HepG2 (cell line): Measurements from ENCODE around the gene UBE4A. TPM values are rescaled to one million over a fixed set of nuclear protein-coding genes. Genes with fewer than 3 reads are reported as not detected.

Source experiments
- ATAC-seq: fragments of 200-7000 bp; cut with Tn5 transposase; 3 replicates; pipeline ENCODE4 v1.9.1; 2020; ENCODE audit warnings: mild to moderate bottlenecking, moderate library complexity
- BruUV-seq: library from RNA; stranded (reverse); fragments of 400-500 nt; replicated peaks from 2 replicates; lab custom pipeline; 2021; lab: Mats Ljungman, UMichigan
- CTCF ChIA-PET: fragments of 300-600 bp; formaldehyde crosslinking; extraction: SDS; loops from one replicate; lab custom pipeline; 2021; ENCODE audit warnings: low total read pairs, inconsistent platforms, low intra/inter-chr PET ratio; lab: Yijun Ruan, JAX
- POLR2A ChIA-PET: fragments of 350-600 bp; sonication (Branson Sonifier 250); formaldehyde crosslinking; loops from one replicate; lab custom pipeline; 2020; ENCODE audit warnings: antibody characterized with exemption, inconsistent platforms; lab: Yijun Ruan, JAX
- DNase-seq: peaks from one replicate; pipeline ENCODE4 v3.0.0-alpha.2; 2015; ENCODE audit warnings: low spot score
- FAIRE-seq: peaks from 3 replicates; lab custom pipeline; 2011; peaks lifted over from hg19 to GRCh38; lab: Jason Lieb, UNC
- H2AFZ ChIP-seq: one replicate; pipeline ENCODE4 v1.6.1; 2011; ENCODE audit warnings: low read length, inconsistent platforms
- H3K27ac ChIP-seq: fragments of 300-600 bp; 3 replicates; pipeline ENCODE4 v1.8.0; 2011; ENCODE audit warnings: mixed run types, mild to moderate bottlenecking, mixed read lengths, low read length, inconsistent platforms; ENCODE audit not compliant: insufficient read depth; ENCODE audit errors: extremely low read length
- H3K27me3 ChIP-seq, 2 experiments: fragments of 200-600 bp in 1 of 2; 2 replicates in 1 of 2; 3 replicates in 1 of 2; pipeline versions ENCODE4 v1.6.0 to v1.8.0; 2011; ENCODE audit warnings: low read length in 2 of 2, mild to moderate bottlenecking in 2 of 2, moderate library complexity in 2 of 2, inconsistent platforms in 1 of 2; ENCODE audit not compliant: insufficient read depth in 2 of 2, control insufficient read depth in 1 of 2
- H3K36me3 ChIP-seq, 2 experiments: fragments of 200-600 bp in 1 of 2; replicated peaks in 1 of 2; 2 replicates in 1 of 2; 3 replicates in 1 of 2; pipeline versions ENCODE4 v1.5.1 to v1.8.0; 2011; ENCODE audit warnings: low read length in 2 of 2, inconsistent platforms in 1 of 2; ENCODE audit not compliant: insufficient read depth in 2 of 2, control insufficient read depth in 1 of 2
- H3K4me1 ChIP-seq: 2 replicates; pipeline ENCODE4 v1.5.1; 2012; ENCODE audit warnings: low read length, inconsistent platforms; ENCODE audit not compliant: insufficient read depth
- H3K4me2 ChIP-seq: 2 replicates; pipeline ENCODE4 v1.6.0; 2011; ENCODE audit warnings: low read depth, low read length, inconsistent platforms
- H3K4me3 ChIP-seq, 3 experiments: fragments of 200-600 bp in 1 of 3; sonication (generic), shearing (Covaris generic) in 1 of 3; replicated peaks in 1 of 3; 2 replicates each; pipeline ENCODE4 v1.5.1; 2011 to 2016; ENCODE audit warnings: low read length in 3 of 3, inconsistent platforms in 2 of 3, low read depth in 2 of 3, mild to moderate bottlenecking in 2 of 3, control low read depth in 1 of 3, mixed read lengths in 1 of 3; ENCODE audit not compliant: insufficient read depth in 1 of 3
- H3K79me2 ChIP-seq: one replicate; pipeline ENCODE4 v1.6.1; 2011; ENCODE audit warnings: low read length, inconsistent platforms; ENCODE audit not compliant: insufficient read depth
- H3K9ac ChIP-seq: 2 replicates; pipeline ENCODE4 v1.6.0; 2011; ENCODE audit warnings: mild to moderate bottlenecking, low read depth, low read length, inconsistent platforms; ENCODE audit not compliant: insufficient read depth
- H3K9me3 ChIP-seq: 2 replicates; pipeline ENCODE4 v1.5.1; 2012; ENCODE audit warnings: mild to moderate bottlenecking, low read length
- H4K20me1 ChIP-seq: 2 replicates; pipeline ENCODE4 v1.6.0; 2011; ENCODE audit warnings: inconsistent platforms, mild to moderate bottlenecking, low read length, moderate library complexity; ENCODE audit not compliant: insufficient read depth
- PCBP1 ChIP-seq: fragments of 200-400 bp; formaldehyde crosslinking; IDR thresholded peaks from 2 replicates; pipeline ENCODE4 v1.6.1; 2017; ENCODE audit warnings: mild to moderate bottlenecking, low read depth, low read length, borderline replicate concordance
- RELA ChIP-seq: sonication (generic); formaldehyde crosslinking; IDR thresholded peaks from 2 replicates; pipeline ENCODE4 v1.4.0; 2020; ENCODE audit warnings: missing genetic modification reagents
- TBX2 ChIP-seq: sonication (generic); formaldehyde crosslinking; IDR thresholded peaks from 2 replicates; pipeline ENCODE4 v1.5.0; 2020; ENCODE audit warnings: missing genetic modification reagents, mild to moderate bottlenecking, borderline replicate concordance
- ZBTB7A ChIP-seq: sonication (generic); formaldehyde crosslinking; IDR thresholded peaks from 2 replicates; pipeline ENCODE4 v1.8.0; 2022; ENCODE audit warnings: mild to moderate bottlenecking, missing genetic modification reagents
- ZNF280D ChIP-seq: sonication (generic); formaldehyde crosslinking; IDR thresholded peaks from 2 replicates; pipeline ENCODE4 v1.5.1; 2020; ENCODE audit warnings: mild to moderate bottlenecking, missing genetic modification reagents
- WGBS: methylation state at CpG from one replicate; pipeline ENCODE4 v1.1.6; 2017; ENCODE audit warnings: low lambda C conversion rate; 5-methylcytosine and 5-hydroxymethylcytosine counted together
- in situ Hi-C: cut with HindIII; loops from 2 replicates; pipeline ENCODE4 v1.10.0; 2017; ENCODE audit warnings: low pct_unique_long_range_greater_than_20kb; ENCODE audit not compliant: extremely low pct_ligation_motif_present
- intact Hi-C: fragments of 100-400 bp; cut with micrococcal nuclease; formaldehyde crosslinking; loops from one replicate; pipeline ENCODE4 v1.10.0; 2022; ENCODE audit not compliant: unreplicated experiment
- polyA plus RNA-seq, 8 experiments: library from polyadenylated mRNA; depleted of rRNA in 3 of 8; stranded (reverse) in 7 of 8; unstranded in 1 of 8; fragments of >200 nt; fragmentation: Illumina TruSeq in 4 of 8; extraction: Trizol in 4 of 8; gene quantifications; 2 replicates each; pipeline versions ENCODE4 v1.2.1 to v1.2.3, GENCODE V29; 2011 to 2016; ENCODE audit warnings: low read depth in 4 of 8, missing spikeins in 1 of 8, mixed read lengths in 1 of 8; ENCODE audit not compliant: insufficient read depth in 1 of 8
- total RNA-seq, 5 experiments: library from RNA; depleted of rRNA; stranded (reverse); fragments of >200 nt; fragmentation: Illumina TruSeq; extraction: Trizol; gene quantifications; 2 replicates each; pipeline ENCODE4 v1.2.3, GENCODE V29; 2016; ENCODE audit warnings: low read depth in 1 of 5

The UBE4A gene
- total and polyA plus RNA-seq, 2 of the 13 experiments (the other 11 are each of a cell fraction or from before 2014, with no cell fraction given): 15.1 to 32.7 TPM

- Histone ChIP-seq H3K27me3 (no peaks in the 10 kb centered on the region), H3K9ac (peak overlapping the region; percentile 84), H4K20me1 (peaks cover 40% of the 10 kb centered on the region), H3K27ac (peak overlapping the region; percentile 63), H3K9me3 (no peaks in the 10 kb centered on the region), H3K79me2 (peaks cover 52% of the 10 kb centered on the region), H2AFZ (no peak overlapping the region), H3K4me1 (peaks cover 55% of the 10 kb centered on the region), H3K4me2 (peak overlapping the region; percentile 77), H3K4me3 (peak overlapping the region; percentile 90 to 97 (median 92)), H3K36me3 (no peaks in the 10 kb centered on the region; a peak in 2 of 5 replicates)
- ChIA-PET POLR2A (interaction anchor here (1.0 to 2.0 kb wide), 4 partner anchors 11 to 34 kb away, joined by 3 to 20 read pairs (median 4); no protein-coding TSS in a partner anchor), CTCF (no interaction called here)
- FAIRE-seq: no peak
- in situ Hi-C loops: no loop called here
- intact Hi-C loops: loop anchor here (2.0 kb wide), 1 partner anchor 52 kb away; no protein-coding TSS in a partner anchor
- no peak for ATAC-seq
- BruUV-seq: no TSS peak
- TF ChIP-seq ZNF280D (CRISPR knock-in tag) (0 out of 2 replicates have a peak, but pooled peaks have one; percentile 24), TBX2 (CRISPR knock-in tag) (0 out of 2 replicates have a peak, but pooled peaks have one; percentile 32), ZBTB7A (peak; percentile 27; the same call in 1 of the 2 replicates), RELA (no peak), PCBP1 (peak; percentile 32; the same call in 1 of the 2 replicates)
- WGBS: 4% methylated on average over 6 of the region's 55 CpGs
- no peak for DNase-seq
These were observed 77.3 kb downstream of the UBE4A start for GRCh38 chr11:118436639-118437207.
